ENCODE results near the gene CNN2.

The CNN2 gene

DNA sequence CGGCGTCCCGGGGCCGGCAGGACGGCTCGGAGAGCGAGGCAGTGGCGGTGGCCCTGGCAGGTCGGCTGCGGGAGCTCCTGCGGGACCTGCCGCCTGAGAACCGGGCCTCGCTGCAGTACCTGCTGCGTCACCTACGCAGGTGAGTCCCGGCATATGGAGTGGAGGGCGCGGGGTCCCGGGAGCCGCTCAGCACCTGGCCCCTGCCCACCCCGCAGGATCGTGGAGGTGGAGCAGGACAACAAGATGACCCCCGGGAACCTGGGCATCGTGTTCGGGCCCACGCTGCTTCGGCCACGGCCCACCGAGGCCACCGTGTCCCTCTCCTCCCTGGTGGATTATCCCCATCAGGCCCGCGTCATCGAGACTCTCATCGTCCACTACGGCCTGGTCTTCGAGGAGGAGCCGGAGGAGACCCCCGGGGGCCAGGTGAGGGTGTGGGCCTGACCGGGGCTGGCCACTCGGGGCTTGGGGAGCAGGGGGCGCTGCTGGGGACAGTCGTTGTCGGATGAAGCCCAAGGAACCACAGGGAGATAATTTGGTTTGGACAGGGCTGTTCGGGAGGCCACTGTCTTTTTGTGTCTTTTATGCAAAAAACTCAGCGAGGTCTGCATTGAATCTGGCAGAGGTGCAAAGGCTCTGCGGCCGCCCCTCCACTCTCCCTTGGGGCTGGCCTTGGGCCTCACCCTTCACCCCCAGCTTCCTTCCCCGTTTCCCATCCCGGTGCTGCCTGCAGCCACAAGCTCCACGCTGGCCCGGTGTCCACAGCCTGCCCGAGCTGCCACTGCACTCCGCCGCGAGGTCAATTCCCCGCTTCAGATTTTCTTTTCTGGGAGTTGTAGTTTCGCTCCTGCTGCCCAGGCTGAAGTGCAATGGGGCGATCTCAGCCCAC lies 56.8 kb downstream of the CNN2 start:
- no peak for DNase-seq (ENCODE audit: low read depth, low spot score)
- H3K4me3 ChIP-seq (ENCODE audit: low read depth, low read length): no peak overlapping the region
- in situ Hi-C loops (cut with HindIII; ENCODE audit: low sequenced_read_pairs): no loop called here
- TF ChIP-seq, protein P1, sequence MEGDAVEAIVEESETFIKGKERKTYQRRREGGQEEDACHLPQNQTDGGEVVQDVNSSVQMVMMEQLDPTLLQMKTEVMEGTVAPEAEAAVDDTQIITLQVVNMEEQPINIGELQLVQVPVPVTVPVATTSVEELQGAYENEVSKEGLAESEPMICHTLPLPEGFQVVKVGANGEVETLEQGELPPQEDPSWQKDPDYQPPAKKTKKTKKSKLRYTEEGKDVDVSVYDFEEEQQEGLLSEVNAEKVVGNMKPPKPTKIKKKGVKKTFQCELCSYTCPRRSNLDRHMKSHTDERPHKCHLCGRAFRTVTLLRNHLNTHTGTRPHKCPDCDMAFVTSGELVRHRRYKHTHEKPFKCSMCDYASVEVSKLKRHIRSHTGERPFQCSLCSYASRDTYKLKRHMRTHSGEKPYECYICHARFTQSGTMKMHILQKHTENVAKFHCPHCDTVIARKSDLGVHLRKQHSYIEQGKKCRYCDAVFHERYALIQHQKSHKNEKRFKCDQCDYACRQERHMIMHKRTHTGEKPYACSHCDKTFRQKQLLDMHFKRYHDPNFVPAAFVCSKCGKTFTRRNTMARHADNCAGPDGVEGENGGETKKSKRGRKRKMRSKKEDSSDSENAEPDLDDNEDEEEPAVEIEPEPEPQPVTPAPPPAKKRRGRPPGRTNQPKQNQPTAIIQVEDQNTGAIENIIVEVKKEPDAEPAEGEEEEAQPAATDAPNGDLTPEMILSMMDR (IDR thresholded peaks at IDR 0.05; ENCODE audit: low read depth, low read length): no peak

DNA sequence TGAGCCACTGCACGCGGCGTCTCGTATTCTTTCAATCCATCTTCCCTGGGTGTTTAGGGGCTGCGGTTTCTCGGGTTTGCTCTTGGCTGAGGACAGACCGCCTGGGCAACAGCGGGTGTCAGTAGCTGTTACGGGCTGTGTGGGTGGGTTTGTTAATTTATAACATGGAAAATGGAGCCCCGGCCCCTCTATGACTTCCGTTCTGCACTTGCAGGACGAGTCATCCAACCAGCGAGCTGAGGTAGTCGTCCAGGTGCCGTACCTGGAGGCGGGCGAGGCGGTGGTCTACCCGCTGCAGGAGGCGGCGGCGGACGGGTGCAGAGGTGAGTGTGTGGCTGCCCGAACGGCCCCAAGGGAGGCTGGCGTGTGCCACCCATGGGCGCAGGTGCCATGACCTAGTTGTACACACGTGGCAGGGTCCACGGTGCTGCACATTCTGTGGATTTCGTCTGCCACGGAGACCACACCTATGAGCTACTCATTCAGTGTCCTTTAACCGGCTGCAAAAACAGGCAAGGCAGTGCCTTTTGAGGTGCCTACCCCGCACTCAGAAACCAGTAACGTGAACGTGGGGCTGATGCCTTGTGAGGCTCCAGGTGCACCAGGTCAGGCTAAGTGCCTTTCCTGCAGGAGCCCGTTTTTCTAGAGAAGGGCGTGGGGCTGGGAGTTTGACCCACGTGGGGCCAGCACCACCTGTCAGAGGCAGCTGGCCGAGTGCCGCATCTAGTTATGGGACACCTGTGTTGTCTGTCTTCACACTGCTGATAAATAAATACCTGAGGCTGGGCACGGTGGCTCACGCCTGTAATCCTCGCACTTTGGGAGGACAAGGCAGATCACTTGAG lies 57.8 kb downstream of the CNN2 start:
- TF ChIP-seq, protein P1 (IDR thresholded peaks at IDR 0.05; ENCODE audit: low read depth, low read length): no peak
- H3K4me3 ChIP-seq (ENCODE audit: low read depth, low read length): no peak overlapping the region
- no peak for DNase-seq (ENCODE audit: low read depth, low spot score)
- in situ Hi-C loops (cut with HindIII; ENCODE audit: low sequenced_read_pairs): no loop called here

DNA sequence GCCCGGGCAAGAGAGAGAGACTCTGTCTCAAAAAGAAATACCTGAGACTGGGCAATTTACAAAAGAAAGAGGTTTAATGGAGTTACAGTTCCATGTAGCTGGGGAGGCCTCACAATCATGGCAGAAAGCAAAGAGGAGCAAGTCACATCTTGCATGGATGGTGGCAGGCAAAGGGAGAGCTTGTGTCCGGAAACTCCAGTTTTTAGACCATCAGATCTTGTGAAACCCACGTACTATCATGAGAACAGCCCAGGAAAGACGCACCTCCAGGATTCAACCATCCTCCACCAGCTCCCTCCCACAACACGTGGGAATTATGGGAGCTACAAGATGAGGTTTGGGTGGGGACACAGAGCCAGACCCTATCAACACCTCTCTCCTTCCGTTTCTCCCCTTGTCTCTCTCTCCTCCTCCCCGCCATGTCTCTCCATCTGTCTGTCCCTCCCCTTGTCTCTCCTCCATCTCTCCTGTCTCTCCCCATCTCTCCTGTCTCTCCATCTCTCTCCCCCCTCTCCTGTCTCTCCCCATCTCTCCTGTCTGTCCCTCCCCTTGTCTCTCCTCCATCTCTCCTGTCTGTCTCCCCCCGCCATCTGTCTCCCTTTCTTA lies 58.7 kb downstream of the CNN2 start:
- no peak for DNase-seq (ENCODE audit: low read depth, low spot score)
- in situ Hi-C loops (cut with HindIII; ENCODE audit: low sequenced_read_pairs): no loop called here
- no peak overlapping the region for H3K4me3 ChIP-seq (ENCODE audit: low read depth, low read length)
- TF ChIP-seq, protein P1 (IDR thresholded peaks at IDR 0.05; ENCODE audit: low read depth, low read length): no peak

DNA sequence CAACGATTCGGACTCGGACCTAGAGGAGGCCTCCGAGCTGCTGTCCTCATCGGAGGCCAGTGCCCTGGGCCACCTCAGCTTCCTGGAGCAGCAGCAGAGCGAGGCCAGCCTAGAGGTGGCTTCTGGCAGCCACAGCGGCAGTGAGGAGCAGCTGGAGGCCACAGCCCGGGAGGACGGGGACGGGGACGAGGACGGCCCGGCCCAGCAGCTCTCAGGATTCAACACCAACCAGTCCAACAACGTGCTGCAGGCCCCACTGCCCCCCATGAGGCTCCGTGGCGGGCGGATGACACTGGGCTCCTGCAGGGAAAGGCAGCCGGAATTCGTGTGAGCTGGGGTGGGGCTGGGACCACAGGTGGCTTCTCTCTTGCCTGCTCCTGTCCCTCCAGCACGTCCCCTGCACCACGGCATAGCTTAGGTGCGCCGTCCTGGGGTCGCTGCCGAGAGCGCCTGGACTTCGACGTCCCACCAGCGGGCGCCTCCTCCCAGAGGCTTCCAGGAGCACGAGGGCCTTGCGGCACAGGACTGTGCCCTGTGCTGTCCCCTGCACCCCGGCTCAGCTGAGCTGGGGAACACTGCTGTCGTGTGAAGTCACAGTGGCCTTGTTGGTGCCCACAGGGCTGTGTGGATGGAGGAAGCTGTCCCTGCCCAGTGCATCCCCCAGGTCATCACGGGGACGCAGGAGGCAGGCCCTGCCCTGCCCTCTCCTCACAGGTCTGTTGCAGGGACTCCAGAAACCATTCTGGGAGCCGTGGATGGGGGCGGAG lies 59.5 kb downstream of the CNN2 start:
- DNase-seq (ENCODE audit: low read depth, low spot score): no peak
- TF ChIP-seq, protein P1 (IDR thresholded peaks at IDR 0.05; ENCODE audit: low read depth, low read length): no peak
- in situ Hi-C loops (cut with HindIII; ENCODE audit: low sequenced_read_pairs): no loop called here
- H3K4me3 ChIP-seq (ENCODE audit: low read depth, low read length): no peak overlapping the region

DNA sequence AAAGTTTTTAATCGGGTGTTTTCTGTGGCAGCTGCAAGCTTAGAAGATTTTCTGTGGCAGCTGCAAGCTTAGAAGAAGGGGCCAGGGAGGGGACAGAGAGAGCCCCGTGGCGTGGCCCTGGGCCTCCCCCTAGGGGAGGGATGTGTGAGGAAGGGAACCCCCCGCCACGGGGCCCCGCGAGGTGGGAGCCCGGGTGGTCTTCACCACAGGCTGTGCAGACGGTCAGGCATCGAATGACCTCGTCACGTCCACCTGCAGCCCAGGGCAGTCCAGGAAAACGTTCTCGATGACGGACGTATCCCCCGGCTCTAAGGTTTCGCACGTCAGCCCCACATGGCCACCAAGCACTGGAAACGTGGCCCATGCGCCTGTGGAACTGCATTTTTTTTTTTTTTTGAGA lies 60.2 kb downstream of the CNN2 start:
- H3K4me3 ChIP-seq (ENCODE audit: low read depth, low read length): no peak overlapping the region
- TF ChIP-seq, protein P1 (IDR thresholded peaks at IDR 0.05; ENCODE audit: low read depth, low read length): no peak
- in situ Hi-C loops (cut with HindIII; ENCODE audit: low sequenced_read_pairs): no loop called here
- DNase-seq (ENCODE audit: low read depth, low spot score): no peak
